SK-N-SH treated with all-trans-retinoic acid at 6 μM for 48 hours (cell line): ENCODE results near the gene LRRC17.
"Not testable (repeated sequence)": the region's sequence is repeated elsewhere in the genome, so short reads cannot be mapped to it uniquely, and the experiment has no call there.

Experiments
- ATAC-seq: fragments of 200-7000 bp; cut with Tn5 transposase; 3 replicates; pipeline ENCODE4 v1.9.1; 2020; ENCODE audit warnings: mild to moderate bottlenecking, moderate library complexity
- ARNTL ChIP-seq: fragments of 450-650 bp; formaldehyde crosslinking; IDR thresholded peaks from 2 replicates; pipeline ENCODE4 v1.5.0; 2020; ENCODE audit warnings: low read depth, mild to moderate bottlenecking, moderate library complexity, borderline replicate concordance
- ESRRG ChIP-seq: fragments of 250-450 bp; sonication (Bioruptor Pico); IDR thresholded peaks from 2 replicates; pipeline ENCODE4 v1.6.1; 2021; ENCODE audit warnings: mild to moderate bottlenecking
- GLIS3 ChIP-seq: fragments of 250-450 bp; sonication (Bioruptor Pico); IDR thresholded peaks from 2 replicates; pipeline ENCODE4 v1.5.0; 2020; ENCODE audit warnings: mild to moderate bottlenecking, moderate library complexity
- ISL1 ChIP-seq: fragments of 250-450 bp; sonication (Bioruptor Pico); IDR thresholded peaks from 2 replicates; pipeline ENCODE4 v2.1.2; 2022; ENCODE audit warnings: mild to moderate bottlenecking, moderate library complexity
- OSR1 ChIP-seq: fragments of 250-450 bp; sonication (Bioruptor Pico); IDR thresholded peaks from 2 replicates; pipeline ENCODE4 v1.8.0; 2022; ENCODE audit warnings: moderate library complexity, mild to moderate bottlenecking, inconsistent platforms
- PPARA ChIP-seq: fragments of 250-450 bp; sonication (Bioruptor Pico); IDR thresholded peaks from 2 replicates; pipeline ENCODE4 v1.5.0; 2020; ENCODE audit warnings: mild to moderate bottlenecking, borderline replicate concordance
- RARB ChIP-seq: fragments of 250-450 bp; sonication (Bioruptor Pico); IDR thresholded peaks from 2 replicates; pipeline ENCODE4 v1.8.0; 2021; ENCODE audit warnings: mild to moderate bottlenecking, moderate library complexity
- SNAI2 ChIP-seq: fragments of 250-450 bp; sonication (Bioruptor Pico); IDR thresholded peaks from 2 replicates; pipeline ENCODE4 v1.5.0; 2020; ENCODE audit warnings: mild to moderate bottlenecking, moderate library complexity
- TCF4 ChIP-seq: fragments of 250-450 bp; sonication (Bioruptor Pico); IDR thresholded peaks from 2 replicates; pipeline ENCODE4 v1.8.0; 2021; ENCODE audit warnings: mild to moderate bottlenecking, moderate library complexity, borderline replicate concordance
- ZC3H10 ChIP-seq: fragments of 250-450 bp; sonication (Bioruptor Pico); IDR thresholded peaks from 2 replicates; pipeline ENCODE4 v1.5.1; 2021; ENCODE audit warnings: mild to moderate bottlenecking, moderate library complexity
- ZFP3 ChIP-seq: fragments of 250-450 bp; sonication (Bioruptor Pico); IDR thresholded peaks from 2 replicates; pipeline ENCODE4 v1.5.0; 2020; ENCODE audit warnings: mild to moderate bottlenecking, moderate library complexity
- ZFP30 ChIP-seq: fragments of 450-650 bp; formaldehyde crosslinking; IDR thresholded peaks from 2 replicates; pipeline ENCODE4 v1.5.0; 2022; ENCODE audit warnings: mild to moderate bottlenecking, moderate library complexity
- ZNF565 ChIP-seq: fragments of 450-650 bp; formaldehyde crosslinking; conservative IDR thresholded peaks from 2 replicates; pipeline ENCODE4 v1.5.0; 2020; ENCODE audit warnings: low read depth, mild to moderate bottlenecking, moderate library complexity
- ZNF70 ChIP-seq: fragments of 450-650 bp; formaldehyde crosslinking; IDR thresholded peaks from 2 replicates; pipeline ENCODE4 v1.5.0; 2020; ENCODE audit warnings: mild to moderate bottlenecking, moderate library complexity
- ZNF8 ChIP-seq: fragments of 450-650 bp; formaldehyde crosslinking; IDR thresholded peaks from 2 replicates; pipeline ENCODE4 v1.5.0; 2020; ENCODE audit warnings: mild to moderate bottlenecking, moderate library complexity
- TF ChIP-seq, protein P1 (sequence below): fragments of 250-450 bp; sonication (Bioruptor Pico); IDR thresholded peaks from 2 replicates; pipeline ENCODE4 v1.5.1; 2020; ENCODE audit warnings: low read depth, mild to moderate bottlenecking, moderate library complexity
- TF ChIP-seq, protein P2 (sequence below): fragments of 250-450 bp; sonication (Bioruptor Pico); IDR thresholded peaks from 2 replicates; pipeline ENCODE4 v1.5.0; 2020; ENCODE audit warnings: mild to moderate bottlenecking, moderate library complexity
- TF ChIP-seq, protein P3 (sequence below): fragments of 250-450 bp; sonication (Bioruptor Pico); IDR thresholded peaks from 2 replicates; pipeline ENCODE4 v1.5.1; 2021; ENCODE audit warnings: mild to moderate bottlenecking, moderate library complexity
- TF ChIP-seq, protein P4 (sequence below): fragments of 250-450 bp; sonication (Bioruptor Pico); IDR thresholded peaks from 2 replicates; pipeline ENCODE4 v1.8.0; 2021; ENCODE audit warnings: low read depth, mild to moderate bottlenecking, moderate library complexity, borderline replicate concordance
- TF ChIP-seq, protein P5 (sequence below): fragments of 250-450 bp; sonication (Bioruptor Pico); IDR thresholded peaks from 2 replicates; pipeline ENCODE4 v1.8.0; 2020; ENCODE audit warnings: mild to moderate bottlenecking, moderate library complexity, borderline replicate concordance

The LRRC17 gene

DNA sequence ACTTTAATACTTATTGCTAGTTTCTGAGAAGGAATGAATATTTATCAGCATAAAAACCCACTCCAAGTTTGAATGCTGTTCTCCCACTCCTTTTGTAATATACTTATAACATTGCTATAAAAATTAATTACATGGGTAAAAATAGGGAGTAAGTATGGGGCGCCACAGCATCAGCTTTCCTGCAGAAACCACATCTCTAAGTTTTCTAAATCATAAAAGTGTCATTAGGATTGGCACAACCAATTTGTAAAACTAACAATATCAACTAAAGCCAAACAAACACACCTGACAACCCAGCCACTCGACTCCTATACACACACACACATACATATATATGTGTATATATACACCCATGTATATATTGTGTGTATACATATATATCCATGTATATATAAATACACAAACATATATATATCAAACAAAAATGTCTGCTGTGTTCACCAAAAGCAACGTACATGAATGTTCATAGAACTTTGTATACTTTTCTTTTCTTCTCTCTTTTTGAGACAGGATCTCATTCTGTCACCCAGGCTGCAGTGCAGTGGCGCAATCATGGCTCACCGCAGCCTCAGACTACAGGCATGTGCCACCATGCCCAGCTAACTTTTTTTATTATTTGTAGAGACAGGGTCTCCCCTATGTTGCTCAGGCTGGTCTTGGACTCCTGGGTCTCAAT lies 14.8 kb upstream of the LRRC17 start:
- TF ChIP-seq ESRRG (CRISPR knock-in tag) (no peak), ZFP30 (CRISPR knock-in tag) (no peak), ISL1 (no peak), SNAI2 (CRISPR knock-in tag) (no peak), OSR1 (no peak), TCF4 (CRISPR knock-in tag) (no peak), ZNF8 (no peak), PPARA (CRISPR knock-in tag) (no peak)
- ATAC-seq: no peak

DNA sequence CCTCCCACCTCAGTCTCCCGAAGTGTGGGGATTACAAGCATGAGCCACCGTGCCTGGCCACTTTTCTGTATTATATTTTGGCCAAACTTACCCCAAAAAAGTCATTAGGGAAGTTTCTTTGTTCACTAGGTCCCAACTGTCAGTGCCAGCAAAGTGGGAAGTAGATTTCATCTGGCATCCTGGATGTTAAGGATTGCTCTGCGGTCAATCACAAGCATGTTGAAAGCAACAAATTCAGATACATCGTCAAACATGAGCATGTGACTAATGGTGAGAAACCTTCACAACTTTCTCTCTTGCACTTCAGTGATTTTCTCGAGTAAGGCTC lies 14.3 kb upstream of the LRRC17 start:
- no peak for ATAC-seq
- TF ChIP-seq, protein P1, sequence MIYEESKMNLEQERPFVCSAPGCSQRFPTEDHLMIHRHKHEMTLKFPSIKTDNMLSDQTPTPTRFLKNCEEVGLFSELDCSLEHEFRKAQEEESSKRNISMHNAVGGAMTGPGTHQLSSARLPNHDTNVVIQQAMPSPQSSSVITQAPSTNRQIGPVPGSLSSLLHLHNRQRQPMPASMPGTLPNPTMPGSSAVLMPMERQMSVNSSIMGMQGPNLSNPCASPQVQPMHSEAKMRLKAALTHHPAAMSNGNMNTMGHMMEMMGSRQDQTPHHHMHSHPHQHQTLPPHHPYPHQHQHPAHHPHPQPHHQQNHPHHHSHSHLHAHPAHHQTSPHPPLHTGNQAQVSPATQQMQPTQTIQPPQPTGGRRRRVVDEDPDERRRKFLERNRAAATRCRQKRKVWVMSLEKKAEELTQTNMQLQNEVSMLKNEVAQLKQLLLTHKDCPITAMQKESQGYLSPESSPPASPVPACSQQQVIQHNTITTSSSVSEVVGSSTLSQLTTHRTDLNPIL: no peak
- TF ChIP-seq ZFP3 (CRISPR knock-in tag) (no peak), ISL1 (no peak), ZNF8 (no peak), ESRRG (CRISPR knock-in tag) (no peak), ZFP30 (CRISPR knock-in tag) (no peak), ARNTL (CRISPR knock-in tag) (no peak), RARB (CRISPR knock-in tag) (no peak), ZNF70 (no peak), GLIS3 (CRISPR knock-in tag) (no peak), TCF4 (CRISPR knock-in tag) (no peak)
- TF ChIP-seq, protein P2, sequence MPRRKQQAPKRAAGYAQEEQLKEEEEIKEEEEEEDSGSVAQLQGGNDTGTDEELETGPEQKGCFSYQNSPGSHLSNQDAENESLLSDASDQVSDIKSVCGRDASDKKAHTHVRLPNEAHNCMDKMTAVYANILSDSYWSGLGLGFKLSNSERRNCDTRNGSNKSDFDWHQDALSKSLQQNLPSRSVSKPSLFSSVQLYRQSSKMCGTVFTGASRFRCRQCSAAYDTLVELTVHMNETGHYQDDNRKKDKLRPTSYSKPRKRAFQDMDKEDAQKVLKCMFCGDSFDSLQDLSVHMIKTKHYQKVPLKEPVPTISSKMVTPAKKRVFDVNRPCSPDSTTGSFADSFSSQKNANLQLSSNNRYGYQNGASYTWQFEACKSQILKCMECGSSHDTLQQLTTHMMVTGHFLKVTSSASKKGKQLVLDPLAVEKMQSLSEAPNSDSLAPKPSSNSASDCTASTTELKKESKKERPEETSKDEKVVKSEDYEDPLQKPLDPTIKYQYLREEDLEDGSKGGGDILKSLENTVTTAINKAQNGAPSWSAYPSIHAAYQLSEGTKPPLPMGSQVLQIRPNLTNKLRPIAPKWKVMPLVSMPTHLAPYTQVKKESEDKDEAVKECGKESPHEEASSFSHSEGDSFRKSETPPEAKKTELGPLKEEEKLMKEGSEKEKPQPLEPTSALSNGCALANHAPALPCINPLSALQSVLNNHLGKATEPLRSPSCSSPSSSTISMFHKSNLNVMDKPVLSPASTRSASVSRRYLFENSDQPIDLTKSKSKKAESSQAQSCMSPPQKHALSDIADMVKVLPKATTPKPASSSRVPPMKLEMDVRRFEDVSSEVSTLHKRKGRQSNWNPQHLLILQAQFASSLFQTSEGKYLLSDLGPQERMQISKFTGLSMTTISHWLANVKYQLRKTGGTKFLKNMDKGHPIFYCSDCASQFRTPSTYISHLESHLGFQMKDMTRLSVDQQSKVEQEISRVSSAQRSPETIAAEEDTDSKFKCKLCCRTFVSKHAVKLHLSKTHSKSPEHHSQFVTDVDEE (CRISPR knock-in tag): no peak
- TF ChIP-seq, protein P3, sequence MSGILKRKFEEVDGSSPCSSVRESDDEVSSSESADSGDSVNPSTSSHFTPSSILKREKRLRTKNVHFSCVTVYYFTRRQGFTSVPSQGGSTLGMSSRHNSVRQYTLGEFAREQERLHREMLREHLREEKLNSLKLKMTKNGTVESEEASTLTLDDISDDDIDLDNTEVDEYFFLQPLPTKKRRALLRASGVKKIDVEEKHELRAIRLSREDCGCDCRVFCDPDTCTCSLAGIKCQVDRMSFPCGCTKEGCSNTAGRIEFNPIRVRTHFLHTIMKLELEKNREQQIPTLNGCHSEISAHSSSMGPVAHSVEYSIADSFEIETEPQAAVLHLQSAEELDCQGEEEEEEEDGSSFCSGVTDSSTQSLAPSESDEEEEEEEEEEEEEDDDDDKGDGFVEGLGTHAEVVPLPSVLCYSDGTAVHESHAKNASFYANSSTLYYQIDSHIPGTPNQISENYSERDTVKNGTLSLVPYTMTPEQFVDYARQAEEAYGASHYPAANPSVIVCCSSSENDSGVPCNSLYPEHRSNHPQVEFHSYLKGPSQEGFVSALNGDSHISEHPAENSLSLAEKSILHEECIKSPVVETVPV (CRISPR knock-in tag): no peak
- TF ChIP-seq, protein P4, sequence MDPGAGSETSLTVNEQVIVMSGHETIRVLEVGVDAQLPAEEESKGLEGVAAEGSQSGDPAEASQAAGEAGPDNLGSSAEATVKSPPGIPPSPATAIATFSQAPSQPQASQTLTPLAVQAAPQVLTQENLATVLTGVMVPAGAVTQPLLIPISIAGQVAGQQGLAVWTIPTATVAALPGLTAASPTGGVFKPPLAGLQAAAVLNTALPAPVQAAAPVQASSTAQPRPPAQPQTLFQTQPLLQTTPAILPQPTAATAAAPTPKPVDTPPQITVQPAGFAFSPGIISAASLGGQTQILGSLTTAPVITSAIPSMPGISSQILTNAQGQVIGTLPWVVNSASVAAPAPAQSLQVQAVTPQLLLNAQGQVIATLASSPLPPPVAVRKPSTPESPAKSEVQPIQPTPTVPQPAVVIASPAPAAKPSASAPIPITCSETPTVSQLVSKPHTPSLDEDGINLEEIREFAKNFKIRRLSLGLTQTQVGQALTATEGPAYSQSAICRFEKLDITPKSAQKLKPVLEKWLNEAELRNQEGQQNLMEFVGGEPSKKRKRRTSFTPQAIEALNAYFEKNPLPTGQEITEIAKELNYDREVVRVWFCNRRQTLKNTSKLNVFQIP: no peak
- TF ChIP-seq, protein P5, sequence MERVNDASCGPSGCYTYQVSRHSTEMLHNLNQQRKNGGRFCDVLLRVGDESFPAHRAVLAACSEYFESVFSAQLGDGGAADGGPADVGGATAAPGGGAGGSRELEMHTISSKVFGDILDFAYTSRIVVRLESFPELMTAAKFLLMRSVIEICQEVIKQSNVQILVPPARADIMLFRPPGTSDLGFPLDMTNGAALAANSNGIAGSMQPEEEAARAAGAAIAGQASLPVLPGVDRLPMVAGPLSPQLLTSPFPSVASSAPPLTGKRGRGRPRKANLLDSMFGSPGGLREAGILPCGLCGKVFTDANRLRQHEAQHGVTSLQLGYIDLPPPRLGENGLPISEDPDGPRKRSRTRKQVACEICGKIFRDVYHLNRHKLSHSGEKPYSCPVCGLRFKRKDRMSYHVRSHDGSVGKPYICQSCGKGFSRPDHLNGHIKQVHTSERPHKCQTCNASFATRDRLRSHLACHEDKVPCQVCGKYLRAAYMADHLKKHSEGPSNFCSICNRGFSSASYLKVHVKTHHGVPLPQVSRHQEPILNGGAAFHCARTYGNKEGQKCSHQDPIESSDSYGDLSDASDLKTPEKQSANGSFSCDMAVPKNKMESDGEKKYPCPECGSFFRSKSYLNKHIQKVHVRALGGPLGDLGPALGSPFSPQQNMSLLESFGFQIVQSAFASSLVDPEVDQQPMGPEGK (CRISPR knock-in tag): no peak
- TF ChIP-seq, all 23 proteins: peak for 0

DNA sequence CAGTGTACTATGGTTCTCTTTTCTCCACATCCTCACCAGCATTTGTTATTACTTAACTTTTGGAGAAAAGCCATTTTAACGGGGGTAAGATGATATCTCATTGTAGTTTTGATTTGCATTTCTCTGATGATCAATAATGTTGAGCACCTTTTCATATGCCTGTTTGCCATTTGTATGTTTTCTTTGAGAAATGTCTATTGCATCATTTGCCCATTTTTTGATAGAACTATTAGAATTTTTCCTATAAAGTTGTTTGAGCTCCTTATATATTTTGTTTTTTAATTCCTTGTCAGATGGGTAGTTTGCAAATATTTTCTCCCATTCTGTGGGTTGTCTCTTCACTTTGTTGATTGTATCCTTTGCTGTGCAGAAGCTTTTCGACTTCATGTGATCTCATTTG lies 10.7 kb upstream of the LRRC17 start:
- not testable (repeated sequence) for ATAC-seq

DNA sequence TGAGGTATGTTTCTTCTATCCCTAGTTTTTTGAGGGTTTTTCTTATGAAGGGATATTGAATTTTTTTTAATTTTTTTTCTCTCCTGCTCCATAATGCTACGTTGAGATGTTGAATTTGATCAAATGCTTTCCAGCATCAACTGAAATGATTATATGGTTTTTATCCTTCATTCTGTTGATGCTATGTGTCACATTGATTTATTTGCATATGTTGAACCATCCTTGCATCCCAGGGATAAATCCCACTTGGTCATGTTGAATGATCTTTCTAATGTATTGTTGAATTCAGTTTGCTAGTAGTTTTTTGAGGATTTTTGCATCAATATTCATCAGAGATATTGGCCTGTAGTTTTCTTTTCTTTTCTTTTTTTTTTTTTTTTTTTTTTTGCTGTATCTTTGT lies 9.2 kb upstream of the LRRC17 start:
- ATAC-seq: not testable (repeated sequence)

DNA sequence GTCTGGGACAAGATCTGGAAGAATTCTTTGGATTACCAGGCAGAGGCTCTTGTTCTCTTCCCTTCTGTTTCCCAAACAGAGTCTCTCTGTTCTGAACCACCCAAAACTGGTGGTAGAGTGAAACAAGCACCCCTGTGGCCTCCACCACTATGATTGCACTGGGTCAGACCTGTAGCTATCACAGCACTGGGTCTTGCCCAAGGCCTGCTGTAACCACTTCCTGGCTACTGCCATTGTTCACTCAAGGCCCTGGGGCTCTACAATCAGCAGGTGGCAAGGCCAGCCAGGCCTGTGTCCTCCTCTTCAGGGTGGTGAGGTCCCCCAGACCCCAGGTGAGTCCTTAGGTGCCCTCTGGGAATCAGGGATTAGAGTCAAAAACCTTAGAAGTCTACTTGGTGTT lies 4.1 kb upstream of the LRRC17 start:
- no peak for ATAC-seq
- TF ChIP-seq, protein P1: no peak
- TF ChIP-seq TCF4 (CRISPR knock-in tag) (no peak), ZC3H10 (CRISPR knock-in tag) (no peak), ZNF565 (CRISPR knock-in tag) (no peak)
- TF ChIP-seq, all 23 proteins: peak for 0
